ENCODE data around the gene PDS5B. TPM values are rescaled to one million over a fixed set of nuclear protein-coding genes. Genes with fewer than 3 reads are reported as not detected.
"Not testable (repeated sequence)": the region's sequence is repeated elsewhere in the genome, so short reads cannot be mapped to it uniquely, and the experiment has no call there.

PDS5B gene
- total RNA-seq, 1 experiment from 2014 or later = 15.5 TPM

DNA sequence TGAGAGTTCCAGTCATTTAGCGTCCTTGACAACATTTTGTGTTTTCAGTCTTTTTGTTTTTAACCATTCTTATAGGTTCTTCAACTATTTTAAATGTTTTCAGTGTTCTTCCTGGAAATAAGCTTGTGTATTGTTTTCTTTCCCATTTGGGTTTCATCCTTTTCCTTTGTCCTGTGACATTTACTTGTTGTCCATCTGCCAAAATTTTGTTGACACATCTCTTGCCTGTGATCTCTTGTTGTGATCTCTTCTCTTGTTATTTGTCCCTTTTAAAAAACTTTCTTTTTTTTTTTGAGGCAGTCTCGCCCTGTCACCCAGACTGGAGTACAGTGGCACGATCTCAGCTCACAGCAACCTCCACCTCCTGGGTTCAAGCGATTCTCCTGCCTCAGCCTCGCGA is 96.5 kb downstream of the PDS5B start:
- Histone ChIP-seq H3K9me3 (replicated peaks) (no peaks in the 10 kb centered on the region), H3K27ac (no peak overlapping the region), H3K27me3 (replicated peaks) (no peaks in the 10 kb centered on the region), H3K4me3 (no peak overlapping the region), H3K36me3 (peaks cover 19% of the 10 kb centered on the region), H3K4me1 (replicated peaks) (no peaks in the 10 kb centered on the region)
- no peak for DNase-seq (ENCODE audit: low read depth in 1 of 2, low spot score in 2 of 2)

DNA sequence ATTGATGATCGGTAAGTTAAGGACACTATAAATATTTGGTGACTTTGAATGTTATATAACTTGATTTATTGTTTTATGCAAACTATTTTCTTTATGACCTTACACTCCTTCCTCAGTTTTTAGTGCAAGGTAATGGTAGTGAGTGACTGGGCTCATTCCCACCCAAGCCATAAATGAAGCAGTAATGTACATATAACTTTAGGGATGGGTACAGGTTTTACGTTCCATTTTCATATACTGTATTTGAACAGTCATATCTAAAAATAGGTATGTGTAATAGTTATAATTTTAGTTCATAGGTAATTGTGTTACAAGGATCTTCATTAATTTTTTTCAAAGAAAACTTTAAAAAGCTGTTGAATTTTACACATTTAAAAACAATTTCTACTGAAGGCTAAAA is 101.0 kb downstream of the PDS5B start:
- Histone ChIP-seq H3K27me3 (replicated peaks) (no peaks in the 10 kb centered on the region), H3K4me3 (no peak overlapping the region), H3K9me3 (replicated peaks) (no peaks in the 10 kb centered on the region), H3K36me3 (peaks cover 12% of the 10 kb centered on the region), H3K27ac (no peak overlapping the region), H3K4me1 (replicated peaks) (no peaks in the 10 kb centered on the region)
- no peak for DNase-seq (ENCODE audit: low read depth in 1 of 2, low spot score in 2 of 2)

DNA sequence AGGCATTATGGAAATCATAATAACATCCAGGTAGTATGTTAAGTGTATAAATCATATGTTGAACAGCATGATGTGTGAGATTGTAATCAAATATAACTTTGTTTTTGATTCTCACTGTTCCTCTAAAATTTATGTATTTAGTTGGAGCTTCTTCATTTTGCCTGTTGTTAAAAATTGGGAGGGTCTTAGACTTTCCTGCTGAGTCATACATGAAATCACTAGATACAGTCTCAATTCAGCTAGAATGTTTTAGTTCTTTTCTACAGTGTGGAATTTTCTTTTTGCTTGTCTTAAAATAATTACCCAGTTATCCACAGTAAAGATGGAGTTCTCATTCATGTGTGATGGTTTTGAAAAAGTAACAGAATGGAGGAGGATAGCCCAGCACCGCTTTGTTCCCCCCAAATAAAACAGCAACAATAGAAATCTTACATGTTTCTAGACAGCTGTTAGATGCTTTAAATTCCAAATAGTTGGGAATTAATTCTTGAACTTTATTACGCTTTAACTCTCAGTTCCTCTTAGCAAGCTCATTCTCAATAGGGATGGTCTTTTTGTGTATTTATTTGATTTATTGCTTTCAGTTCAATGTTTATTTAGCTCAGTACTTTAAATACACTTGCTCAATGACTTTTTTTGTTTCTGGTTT is 109.5 kb downstream of the PDS5B start:
- no peak for DNase-seq (ENCODE audit: low read depth in 1 of 2, low spot score in 2 of 2)
- Histone ChIP-seq H3K36me3 (peaks cover 7% of the 10 kb centered on the region), H3K4me3 (no peak overlapping the region), H3K27ac (no peak overlapping the region), H3K9me3 (replicated peaks) (no peaks in the 10 kb centered on the region), H3K4me1 (replicated peaks) (no peaks in the 10 kb centered on the region), H3K27me3 (replicated peaks) (no peaks in the 10 kb centered on the region)

DNA sequence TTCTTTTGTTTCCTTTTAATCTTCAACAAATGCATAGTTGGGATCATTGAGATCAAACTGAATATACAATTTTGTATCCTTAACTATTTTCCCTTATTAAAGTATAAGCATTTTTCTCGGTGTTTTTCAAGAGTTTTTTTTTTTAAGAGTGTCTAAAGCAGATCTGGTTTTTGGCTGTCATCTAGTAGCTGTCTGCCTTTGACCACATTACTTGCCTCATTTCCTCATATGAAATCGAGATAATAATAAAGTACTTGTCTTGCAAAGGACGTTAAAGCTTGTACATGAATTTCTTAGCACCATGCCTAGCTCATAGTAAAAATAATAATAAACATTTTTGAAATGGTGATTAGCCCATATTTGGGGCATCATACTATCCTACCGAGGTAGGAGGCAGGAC is 121.2 kb downstream of the PDS5B start:
- H3K4me1 ChIP-seq (replicated peaks) = no peaks in the 10 kb centered on the region
- no peaks in the 10 kb centered on the region for H3K27me3 ChIP-seq (replicated peaks)
- DNase-seq (ENCODE audit: low read depth in 1 of 2, low spot score in 2 of 2) = no peak
- H3K9me3 ChIP-seq (replicated peaks) = no peaks in the 10 kb centered on the region
- H3K36me3 ChIP-seq = peaks cover 18% of the 10 kb centered on the region
- H3K4me3 ChIP-seq = no peak overlapping the region
- no peak overlapping the region for H3K27ac ChIP-seq

DNA sequence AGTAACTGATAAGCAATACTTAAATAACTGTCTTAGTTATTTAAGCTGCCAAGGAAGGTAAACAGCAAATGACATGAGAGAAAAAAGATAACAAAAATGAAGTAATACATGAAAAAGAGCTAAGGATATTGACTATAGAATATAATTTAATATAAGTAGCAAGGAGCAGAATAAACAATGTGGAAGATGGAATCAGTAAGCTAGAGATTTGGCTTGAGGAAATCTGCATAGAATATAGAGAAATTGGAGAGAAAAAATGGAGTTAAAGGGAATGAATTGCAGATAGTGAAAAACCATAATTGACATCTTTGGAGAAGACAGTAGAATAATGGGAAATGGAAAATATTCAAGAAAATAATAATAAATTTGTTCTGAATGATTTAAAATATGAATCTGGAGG is 127.1 kb downstream of the PDS5B start:
- no peak overlapping the region for H3K27ac ChIP-seq
- no peaks in the 10 kb centered on the region for H3K27me3 ChIP-seq (replicated peaks)
- H3K9me3 ChIP-seq (replicated peaks) = no peaks in the 10 kb centered on the region
- no peaks in the 10 kb centered on the region for H3K4me1 ChIP-seq (replicated peaks)
- H3K36me3 ChIP-seq = peaks cover 25% of the 10 kb centered on the region
- H3K4me3 ChIP-seq = no peak overlapping the region
- no peak for DNase-seq (ENCODE audit: low read depth in 1 of 2, low spot score in 2 of 2)

DNA sequence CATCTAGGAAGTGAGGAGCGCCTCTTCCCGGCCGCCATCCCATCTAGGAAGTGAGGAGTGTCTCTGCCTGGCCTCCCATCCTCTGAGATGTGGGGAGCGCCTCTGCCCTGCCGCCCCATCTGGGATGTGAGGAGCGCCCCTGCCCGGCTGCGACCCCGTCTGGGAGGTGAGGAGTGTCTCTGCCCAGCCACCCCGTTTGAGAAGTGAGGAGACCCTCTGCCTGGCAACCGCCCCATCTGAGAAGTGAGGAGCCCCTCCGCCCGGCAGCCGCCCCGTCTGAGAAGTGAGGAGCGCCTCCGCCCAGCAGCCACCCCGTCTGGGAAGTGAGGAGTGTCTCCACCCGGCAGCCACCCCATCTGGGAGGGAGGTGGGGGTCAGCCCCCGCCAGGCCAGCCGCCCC is 129.9 kb downstream of the PDS5B start:
- H3K36me3 ChIP-seq = peaks cover 18% of the 10 kb centered on the region
- H3K4me3 ChIP-seq = not testable (repeated sequence)

DNA sequence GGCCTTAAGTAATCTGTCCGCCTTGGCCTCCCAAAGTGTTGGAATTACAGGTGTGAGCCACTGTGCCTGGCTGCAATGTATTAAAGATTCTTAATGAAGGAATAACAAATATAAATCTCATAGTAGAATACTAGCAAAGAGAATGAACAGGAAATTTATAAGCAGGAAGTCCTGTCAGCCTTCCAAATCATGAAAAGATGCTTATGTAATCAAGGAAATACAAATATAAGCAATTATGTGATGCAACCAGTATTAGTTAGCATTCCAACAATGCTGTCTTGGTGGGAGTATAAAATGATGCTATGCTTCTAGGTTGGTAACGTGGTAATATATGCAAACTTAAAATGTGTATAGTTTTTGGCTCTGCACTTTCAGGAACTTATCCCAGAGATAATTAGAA is 133.8 kb downstream of the PDS5B start:
- Histone ChIP-seq H3K9me3 (replicated peaks) (no peaks in the 10 kb centered on the region), H3K27ac (no peak overlapping the region), H3K4me1 (replicated peaks) (peaks cover 5% of the 10 kb centered on the region), H3K4me3 (no peak overlapping the region), H3K27me3 (replicated peaks) (no peaks in the 10 kb centered on the region), H3K36me3 (peaks cover 3% of the 10 kb centered on the region; the same call in 1 of the 2 replicates)
- no peak for DNase-seq (ENCODE audit: low read depth in 1 of 2, low spot score in 2 of 2)

More for the DNA sequence above, 129.9 kb downstream of the PDS5B start:
- not testable (repeated sequence) for H3K4me1 ChIP-seq (replicated peaks); H3K27ac ChIP-seq; DNase-seq (ENCODE audit: low read depth in 1 of 2, low spot score in 2 of 2); H3K27me3 ChIP-seq (replicated peaks); H3K9me3 ChIP-seq (replicated peaks)

DNA sequence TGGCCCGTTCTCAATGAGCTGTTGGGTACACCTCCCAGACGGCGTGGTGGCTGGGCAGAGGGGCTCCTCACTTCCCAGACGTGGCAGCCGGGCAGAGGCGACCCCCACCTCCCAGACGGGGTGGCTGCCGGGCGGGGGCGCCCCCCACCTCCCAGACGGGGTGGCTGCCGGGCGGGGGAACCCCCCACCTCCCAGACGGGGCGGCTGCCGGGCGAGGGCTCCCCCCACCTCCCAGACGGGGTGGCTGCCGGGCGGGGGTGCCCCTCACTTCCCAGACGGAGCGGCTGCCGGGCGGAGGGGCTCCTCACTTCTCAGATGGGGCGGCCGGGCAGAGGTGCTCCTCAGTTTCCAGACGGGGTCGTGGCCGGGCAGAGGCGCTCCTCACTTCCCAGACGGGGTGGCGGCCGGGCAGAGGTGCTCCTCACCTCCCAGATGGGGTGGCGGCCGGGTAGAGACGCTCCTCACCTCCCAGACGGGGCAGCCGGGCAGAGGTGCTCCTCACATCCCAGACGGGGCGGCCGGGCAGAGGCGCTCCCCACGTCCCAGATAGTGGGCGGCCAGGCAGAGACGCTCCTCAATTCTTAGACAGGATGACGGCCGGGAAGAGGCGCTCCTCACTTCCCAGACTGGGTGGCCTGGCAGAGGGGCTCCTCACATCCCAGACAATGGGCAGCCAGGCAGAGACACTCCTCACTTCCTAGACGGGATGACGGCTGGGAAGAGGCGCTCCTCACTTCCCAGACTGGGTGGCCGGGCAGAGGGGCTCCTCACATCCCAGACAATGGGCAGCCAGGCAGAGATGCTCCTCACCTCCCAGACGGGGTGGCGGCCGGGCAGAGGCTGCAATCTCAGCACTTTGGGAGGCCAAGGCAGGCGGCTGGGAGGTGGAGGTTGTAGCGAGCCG is 135.1 kb downstream of the PDS5B start:
- not testable (repeated sequence) for H3K27ac ChIP-seq; H3K36me3 ChIP-seq; DNase-seq (ENCODE audit: low read depth in 1 of 2, low spot score in 2 of 2); H3K4me1 ChIP-seq (replicated peaks); H3K27me3 ChIP-seq (replicated peaks); H3K9me3 ChIP-seq (replicated peaks); H3K4me3 ChIP-seq

DNA sequence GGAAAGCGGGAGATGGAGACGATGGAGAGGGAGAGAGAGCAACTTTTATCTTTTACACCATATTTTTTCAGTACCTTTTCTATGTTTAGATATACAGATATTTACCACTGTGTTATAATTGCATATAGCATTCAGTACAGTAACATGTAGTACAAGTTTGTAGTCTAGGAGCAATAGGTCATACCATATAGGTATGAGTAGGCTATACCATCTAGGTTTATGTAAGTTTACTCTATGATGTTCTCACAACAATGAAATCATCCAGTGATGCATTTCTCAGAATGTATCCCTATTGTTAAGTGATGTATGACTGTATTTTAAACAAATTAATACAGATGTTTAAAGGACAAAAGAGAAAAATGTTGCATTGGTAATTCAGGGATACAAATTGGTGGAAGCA is 136.1 kb downstream of the PDS5B start:
- H3K9me3 ChIP-seq (replicated peaks) = no peaks in the 10 kb centered on the region
- no peaks in the 10 kb centered on the region for H3K36me3 ChIP-seq
- DNase-seq (ENCODE audit: low read depth in 1 of 2, low spot score in 2 of 2) = no peak
- no peak overlapping the region for H3K27ac ChIP-seq
- no peaks in the 10 kb centered on the region for H3K27me3 ChIP-seq (replicated peaks)
- H3K4me3 ChIP-seq = no peak overlapping the region
- H3K4me1 ChIP-seq (replicated peaks) = peaks cover 5% of the 10 kb centered on the region

DNA sequence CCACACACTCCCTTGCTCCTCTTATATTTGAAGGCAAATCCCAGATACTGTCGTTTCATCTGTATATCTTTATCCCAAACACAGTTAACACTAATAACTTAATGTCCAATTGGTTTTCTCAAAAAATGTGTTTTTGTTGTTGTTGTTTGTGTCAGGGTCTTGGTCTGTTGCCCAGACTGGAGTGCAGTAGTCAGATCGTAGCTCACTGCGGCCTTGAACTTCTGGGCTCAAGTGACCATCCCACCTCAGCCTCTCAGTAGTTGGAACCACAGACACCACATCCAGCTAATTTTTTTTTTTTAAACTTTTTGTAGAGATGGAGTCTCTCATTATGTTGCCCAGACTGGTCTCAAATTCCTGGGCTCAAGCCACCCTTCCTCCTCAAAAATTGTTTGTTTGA is 137.7 kb downstream of the PDS5B start:
- Histone ChIP-seq H3K4me1 (replicated peaks) (peaks cover 5% of the 10 kb centered on the region), H3K36me3 (no peaks in the 10 kb centered on the region), H3K27me3 (replicated peaks) (no peaks in the 10 kb centered on the region), H3K9me3 (replicated peaks) (no peaks in the 10 kb centered on the region), H3K4me3 (no peak overlapping the region), H3K27ac (no peak overlapping the region)
- DNase-seq (ENCODE audit: low read depth in 1 of 2, low spot score in 2 of 2) = no peak

DNA sequence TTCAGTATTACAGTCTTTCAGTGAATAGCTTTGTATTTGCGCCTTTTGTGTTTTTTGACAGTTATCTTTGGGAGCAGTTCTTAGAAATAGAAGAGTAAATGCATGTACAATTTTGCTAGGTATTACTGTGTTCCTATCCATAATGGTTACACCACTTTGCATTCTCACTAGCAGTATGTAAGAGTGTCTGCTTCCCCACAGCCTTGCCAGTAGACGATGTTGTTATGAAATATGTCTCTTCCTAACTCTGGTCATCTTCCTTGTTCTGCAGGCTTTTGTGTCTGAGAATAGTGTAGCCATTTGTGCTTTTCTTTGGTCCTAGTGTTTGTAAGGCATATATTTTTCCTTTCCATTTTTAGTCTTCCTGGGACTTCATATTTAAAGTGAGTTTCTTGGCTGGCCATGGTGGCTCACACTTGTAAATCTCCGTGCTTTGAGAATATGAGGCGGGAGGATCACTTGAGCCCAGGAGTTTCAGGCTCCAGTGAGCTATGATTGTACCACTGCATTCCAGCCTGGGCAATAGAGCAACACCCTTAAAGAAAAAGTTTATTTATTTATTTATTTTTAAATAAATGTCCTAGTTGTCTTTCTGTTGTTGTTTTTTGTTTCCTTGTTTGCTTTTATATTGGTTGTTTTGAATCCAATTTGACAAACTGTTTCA is 140.3 kb downstream of the PDS5B start:
- H3K4me3 ChIP-seq = no peak overlapping the region
- no peaks in the 10 kb centered on the region for H3K36me3 ChIP-seq
- H3K4me1 ChIP-seq (replicated peaks) = peaks cover 10% of the 10 kb centered on the region
- no peak overlapping the region for H3K27ac ChIP-seq
- DNase-seq (ENCODE audit: low read depth in 1 of 2, low spot score in 2 of 2) = no peak
- H3K9me3 ChIP-seq (replicated peaks) = no peaks in the 10 kb centered on the region
- H3K27me3 ChIP-seq (replicated peaks) = no peaks in the 10 kb centered on the region

DNA sequence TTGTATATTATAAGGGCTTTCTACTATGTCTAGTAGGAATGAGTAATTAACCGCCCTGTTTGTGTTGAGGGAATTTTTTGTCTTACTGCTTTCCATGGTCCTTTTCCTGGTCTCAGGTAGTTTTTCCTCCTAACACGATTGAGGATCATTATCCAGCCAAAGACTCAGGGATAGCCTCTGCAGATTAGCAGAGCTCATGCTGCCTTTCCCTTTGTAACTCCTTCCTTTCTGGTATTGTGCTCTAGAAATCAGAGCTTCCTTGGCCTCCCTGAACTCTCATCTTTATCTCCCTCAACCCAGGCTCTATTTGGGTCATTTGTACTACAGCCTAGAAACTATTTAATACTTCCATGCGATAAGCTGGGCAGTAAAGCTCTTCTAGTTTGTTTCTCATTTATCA is 142.1 kb downstream of the PDS5B start:
- DNase-seq (ENCODE audit: low read depth in 1 of 2, low spot score in 2 of 2) = no peak
- Histone ChIP-seq H3K4me1 (replicated peaks) (peaks cover 7% of the 10 kb centered on the region), H3K36me3 (no peaks in the 10 kb centered on the region), H3K27me3 (replicated peaks) (no peaks in the 10 kb centered on the region), H3K4me3 (no peak overlapping the region), H3K27ac (no peak overlapping the region), H3K9me3 (replicated peaks) (no peaks in the 10 kb centered on the region)

DNA sequence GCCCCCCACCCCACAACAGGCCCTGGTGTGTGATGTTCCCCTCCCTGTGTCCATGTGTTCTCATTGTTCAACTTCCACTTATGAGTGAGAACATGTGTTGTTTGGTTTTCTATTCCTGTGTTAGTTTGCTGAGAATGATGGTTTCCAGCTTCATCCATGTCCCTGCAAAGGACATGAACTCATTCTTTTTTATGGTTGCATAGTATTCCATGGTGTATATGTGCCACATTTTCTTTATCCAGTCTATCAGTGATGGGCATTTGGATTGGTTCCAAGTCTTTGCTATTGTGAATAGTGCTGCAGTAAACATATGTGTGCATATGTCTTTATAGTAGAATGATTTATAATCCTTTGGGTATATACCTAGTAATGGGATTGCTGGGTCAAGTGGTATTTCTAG is 142.8 kb downstream of the PDS5B start:
- not testable (repeated sequence) for DNase-seq (ENCODE audit: low read depth in 1 of 2, low spot score in 2 of 2); H3K9me3 ChIP-seq (replicated peaks); H3K27ac ChIP-seq; H3K4me1 ChIP-seq (replicated peaks); H3K27me3 ChIP-seq (replicated peaks); H3K36me3 ChIP-seq; H3K4me3 ChIP-seq

DNA sequence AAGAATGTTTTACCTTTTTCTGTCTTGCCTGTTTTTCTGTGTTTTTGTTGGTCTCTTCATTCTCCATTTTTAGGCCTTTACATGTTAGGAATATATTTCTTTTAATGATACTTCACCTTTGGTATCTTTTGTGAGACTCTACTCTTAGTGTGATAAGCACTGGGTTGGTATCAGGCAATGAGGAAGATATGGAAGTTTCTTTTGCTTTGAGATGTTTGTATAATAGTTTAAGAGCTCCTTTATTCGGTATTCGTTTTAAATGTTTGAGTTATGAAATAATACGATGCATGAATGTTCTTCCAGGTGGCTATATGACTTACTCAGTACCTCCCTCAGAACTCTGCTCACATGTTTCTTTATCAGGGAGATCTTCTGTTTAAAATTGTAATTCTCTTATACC is 144.8 kb downstream of the PDS5B start:
- Histone ChIP-seq H3K4me1 (replicated peaks) (peaks cover 10% of the 10 kb centered on the region), H3K27ac (no peak overlapping the region), H3K4me3 (no peak overlapping the region), H3K27me3 (replicated peaks) (no peaks in the 10 kb centered on the region), H3K9me3 (replicated peaks) (no peaks in the 10 kb centered on the region), H3K36me3 (no peaks in the 10 kb centered on the region)
- no peak for DNase-seq (ENCODE audit: low read depth in 1 of 2, low spot score in 2 of 2)
